Kidney glomerular epithelial cell (primary cell): Measurements from ENCODE around the gene FMNL1.
"Not testable (repeated sequence)": the region's sequence is repeated elsewhere in the genome, so short reads cannot be mapped to it uniquely, and the experiment has no call there.

Experiments used
- DNase-seq: peaks from one replicate; lab custom pipeline; 2025; lab: John Stamatoyannopoulos, UW

FMNL1 gene

GRCh38 chr17:45221081-45222013, at the start of gene FMNL1:
Gene FMNL1, plus strand, starts transcription at chr17:45221885. Its CDS starts 240 bp downstream, at chr17:45222125.
- no peak for DNase-seq

- DNase-seq = no peak
These were observed 49.5 kb upstream of the FMNL1 start for GRCh38 chr17:45172232-45172540.

DNA sequence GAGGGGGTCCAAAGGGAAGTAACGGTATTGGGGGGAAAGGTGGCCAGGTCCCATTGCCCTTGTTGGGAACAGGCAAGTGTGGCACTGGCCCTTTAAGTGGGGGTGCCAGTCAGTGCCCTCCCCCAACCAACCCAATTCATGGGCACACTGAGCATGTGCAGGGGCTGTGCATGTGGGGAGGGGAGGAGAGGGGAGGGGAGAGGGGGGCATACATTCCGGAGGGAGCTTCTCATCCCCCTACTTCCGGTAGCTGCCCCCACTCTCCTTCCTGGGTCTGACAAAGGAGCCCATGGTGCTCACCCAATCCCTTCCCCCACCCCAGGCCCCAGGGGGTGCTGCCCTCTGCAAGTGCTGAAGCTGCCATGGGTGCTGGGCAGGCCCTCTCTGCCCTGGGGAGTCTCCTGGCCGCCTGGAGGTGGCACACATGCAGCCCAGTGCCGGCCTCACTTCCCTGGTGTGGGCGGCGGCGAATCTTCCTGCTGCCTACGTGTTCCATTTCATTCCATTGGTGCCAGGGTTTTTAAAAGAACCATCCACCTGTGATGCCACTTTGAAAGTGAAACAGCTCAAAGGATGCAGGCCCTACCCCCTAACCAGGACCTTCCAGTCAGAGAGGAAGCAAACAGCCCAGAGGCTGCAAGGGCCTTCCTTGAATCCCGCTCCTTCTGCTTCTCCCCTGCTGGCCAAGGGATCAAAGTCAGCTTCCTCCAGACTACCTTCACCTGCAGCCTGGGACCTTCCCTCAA, 49.0 kb upstream of the FMNL1 start:
- DNase-seq = peak; percentile 93

GRCh38 chr17:45175759-45176115, 45.9 kb upstream of the FMNL1 start:
- no peak for DNase-seq

GRCh38 chr17:45177563-45177962, 44.1 kb upstream of the FMNL1 start:
- DNase-seq = no peak

DNA sequence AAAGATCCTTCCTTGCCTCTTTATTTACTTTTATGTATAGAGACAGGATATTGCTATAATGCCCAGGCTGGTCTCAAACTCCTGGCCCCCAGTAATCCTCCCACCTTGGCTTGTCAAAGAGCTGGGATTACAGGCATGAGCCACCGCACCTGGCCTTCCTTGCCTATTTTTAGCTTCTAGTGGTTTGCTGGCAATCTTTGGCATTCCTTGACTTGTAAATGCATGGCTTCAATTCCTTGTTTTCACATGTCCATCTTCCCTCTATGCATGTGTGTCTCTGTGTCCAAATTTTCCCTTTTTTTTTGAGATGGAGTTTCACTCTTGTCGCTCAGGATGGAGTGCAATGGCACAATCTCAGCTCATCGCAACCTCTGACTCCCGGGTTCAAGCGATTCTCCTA, 37.5 kb upstream of the FMNL1 start:
- DNase-seq = no peak

- no peak for DNase-seq
These were observed 34.8 kb upstream of the FMNL1 start for GRCh38 chr17:45186801-45187354.

DNA sequence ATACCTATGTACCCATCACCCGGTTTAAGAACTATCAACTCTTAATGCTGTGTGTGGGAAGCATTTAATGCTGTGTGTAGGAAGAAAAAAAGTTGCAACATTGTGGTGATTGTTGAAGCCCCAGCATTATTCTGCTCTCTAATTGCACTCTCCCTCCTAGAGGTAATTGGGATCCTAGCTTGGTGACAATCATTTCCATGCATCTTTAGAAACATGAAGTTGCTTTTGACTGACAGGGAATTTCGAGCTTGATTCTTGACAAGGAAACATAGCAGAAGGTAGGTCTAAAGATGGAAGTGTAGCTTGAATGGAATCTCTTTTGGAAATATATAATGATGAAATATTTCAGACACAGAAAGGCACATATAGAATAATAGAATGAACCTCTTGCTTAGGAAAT, 32.7 kb upstream of the FMNL1 start:
- DNase-seq = no peak

- peak; percentile 71 for DNase-seq
These were observed 31.0 kb upstream of the FMNL1 start for GRCh38 chr17:45190503-45191255.

GRCh38 chr17:45195424-45195823, 26.3 kb upstream of the FMNL1 start:
- DNase-seq = no peak

- DNase-seq = no peak
These were observed 24.6 kb upstream of the FMNL1 start for GRCh38 chr17:45197108-45197507.

- DNase-seq = peak; percentile 88
These were observed 23.9 kb upstream of the FMNL1 start for GRCh38 chr17:45197555-45198334.

DNA sequence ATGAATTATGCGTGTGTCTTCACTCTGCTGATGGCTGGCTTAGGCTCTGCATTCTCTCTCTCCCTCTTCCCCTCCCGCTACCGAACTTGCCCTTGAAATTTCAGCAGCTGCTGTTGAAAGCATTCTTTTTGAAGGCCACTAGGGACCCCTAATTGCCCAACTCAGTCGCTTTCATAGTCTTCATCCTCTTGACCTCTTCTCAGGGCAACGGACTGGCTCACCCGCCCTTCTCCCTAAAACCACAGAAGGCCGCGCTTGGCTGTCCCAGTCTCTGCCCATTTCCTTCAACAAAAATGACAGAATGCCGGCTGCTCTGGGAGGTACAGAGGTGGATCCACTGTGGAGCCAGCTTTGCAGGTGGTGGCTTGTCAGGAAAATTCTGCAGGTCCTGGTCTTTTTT, 21.0 kb upstream of the FMNL1 start:
- no peak for DNase-seq

GRCh38 chr17:45201457-45201856, 20.2 kb upstream of the FMNL1 start:
- DNase-seq = no peak

GRCh38 chr17:45201880-45202279, 19.8 kb upstream of the FMNL1 start:
- not testable (repeated sequence) for DNase-seq

DNA sequence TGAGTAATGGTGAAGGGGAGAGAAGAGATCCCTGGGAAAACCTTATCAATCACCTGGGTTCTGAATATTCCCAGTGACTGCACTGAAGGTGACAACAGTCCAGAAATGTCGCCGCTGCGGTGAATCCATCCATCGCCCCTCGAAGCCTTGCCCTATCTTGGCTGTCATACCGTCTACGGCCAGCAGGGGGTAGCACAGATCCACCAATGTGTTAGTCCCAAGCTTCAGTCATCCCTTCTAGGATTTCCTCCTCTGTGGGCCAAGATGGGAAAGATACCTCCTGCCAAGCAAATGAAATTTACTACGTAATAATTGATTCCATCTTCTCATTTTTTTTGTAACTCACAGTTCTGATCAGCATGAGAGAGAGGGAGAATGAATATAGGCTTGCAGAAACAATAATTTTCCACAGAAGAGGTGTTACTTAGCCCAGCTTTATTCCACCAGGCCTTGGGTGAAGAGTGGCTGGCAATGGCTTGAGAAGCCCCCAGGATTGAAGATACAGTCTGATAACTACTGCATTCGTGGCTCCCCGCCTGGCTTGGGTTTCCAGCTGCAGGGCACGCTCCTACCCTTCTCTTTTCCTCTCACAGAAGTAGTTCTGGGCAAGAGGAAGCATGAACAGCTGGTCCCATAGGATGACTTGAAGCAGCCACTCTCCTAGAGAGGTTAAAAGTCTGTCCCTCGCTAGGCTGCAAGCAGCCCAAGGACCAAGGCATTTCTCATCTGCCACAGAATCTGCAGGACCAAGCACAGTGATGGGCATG, 2.6 kb upstream of the FMNL1 start:
- peak; percentile 74 for DNase-seq

- DNase-seq = no peak
These were observed 1.6 kb upstream of the FMNL1 start for GRCh38 chr17:45220079-45220478.

GRCh38 chr17:45222014-45222288, 266 bp downstream of the FMNL1 start:
- no peak for DNase-seq

GRCh38 chr17:45222289-45222995, 757 bp downstream of the FMNL1 start:
- no peak for DNase-seq

GRCh38 chr17:45222996-45223538, 1.4 kb downstream of the FMNL1 start:
- DNase-seq = no peak
